ENCODE results near the gene OPALIN.

DNA sequence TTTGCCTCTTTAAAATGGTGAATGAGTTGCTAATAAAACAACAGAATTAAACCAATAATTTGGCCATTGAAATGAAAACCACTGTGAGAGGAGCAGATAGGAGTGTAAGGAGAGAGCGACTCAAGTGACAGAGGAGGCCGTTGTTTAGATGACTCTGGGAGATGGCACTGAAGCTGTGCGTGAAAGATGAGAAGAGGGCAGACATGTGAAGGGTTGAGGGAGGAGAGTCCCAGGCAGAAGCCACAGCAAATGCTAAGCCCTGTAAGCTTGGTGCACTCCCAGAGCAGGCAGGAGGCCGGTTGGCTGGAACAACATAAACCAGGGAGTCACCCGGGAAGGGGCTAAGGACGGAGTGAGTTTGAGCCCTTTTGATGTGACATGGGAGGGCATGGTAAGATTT lies 814 bp upstream of the OPALIN start:
- TF ChIP-seq CTCF (IDR thresholded peaks at IDR 0.05), result no peak
- no peak for TF ChIP-seq POLR2A (IDR thresholded peaks at IDR 0.05)
